ENCODE measurements around the gene FGFR2. TPM values are rescaled to one million over a fixed set of nuclear protein-coding genes. Genes with fewer than 3 reads are reported as not detected.

The FGFR2 gene
- total and polyA plus RNA-seq, 2 donors (not counting 3 experiments of a cell fraction or from before 2014, with no cell fraction given): 0.06 TPM; not detected in 1

DNA sequence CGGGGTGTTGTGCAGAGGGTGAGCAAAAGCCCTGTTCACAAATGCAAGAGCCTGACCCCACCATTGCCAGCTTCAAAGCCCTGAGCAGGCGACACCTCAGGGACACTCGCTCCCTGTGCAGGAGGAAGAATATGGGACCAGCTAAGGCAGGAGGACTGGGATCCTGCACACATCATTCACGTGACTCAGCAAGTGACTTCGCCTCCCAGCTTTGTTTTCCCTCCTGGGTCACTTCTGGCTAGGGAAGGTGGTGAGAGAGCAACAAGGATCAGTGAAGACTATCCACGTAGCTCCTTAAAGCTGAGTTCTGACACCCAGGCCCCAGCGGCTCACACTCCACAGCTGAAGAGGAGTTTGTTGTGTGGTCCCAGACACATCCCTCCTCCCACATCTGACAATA lies 164.3 kb downstream of the FGFR2 start:
- H3K9ac ChIP-seq (replicated peaks; ENCODE audit: extremely low read depth, insufficient read depth, low read length): no peak overlapping the region
- no peak overlapping the region for H3K4me2 ChIP-seq (ENCODE audit: insufficient read depth, low read length)
- no peak for TF ChIP-seq JUN (IDR thresholded peaks at IDR 0.05; ENCODE audit: borderline replicate concordance, insufficient read depth, insufficient read length, low read depth)
- no peak for TF ChIP-seq GATA2 (IDR thresholded peaks at IDR 0.05; ENCODE audit: insufficient read depth, insufficient read length, low read depth, low read length)
- TF ChIP-seq, protein P1, sequence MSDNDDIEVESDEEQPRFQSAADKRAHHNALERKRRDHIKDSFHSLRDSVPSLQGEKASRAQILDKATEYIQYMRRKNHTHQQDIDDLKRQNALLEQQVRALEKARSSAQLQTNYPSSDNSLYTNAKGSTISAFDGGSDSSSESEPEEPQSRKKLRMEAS (IDR thresholded peaks at IDR 0.05; ENCODE audit: insufficient read depth, insufficient read length): no peak
- TF ChIP-seq EZH2 (IDR thresholded peaks at IDR 0.05; ENCODE audit: borderline replicate concordance, low read depth, low read length, severe bottlenecking): no peak
- no peak for TF ChIP-seq MYC (IDR thresholded peaks at IDR 0.05; ENCODE audit: low read depth, low read length)
- H3K27ac ChIP-seq (ENCODE audit: insufficient read depth, low read depth, low read length): no peak overlapping the region
- H3K27me3 ChIP-seq (ENCODE audit: control insufficient read depth in 2 of 2, insufficient read depth in 2 of 2, low read length in 2 of 2): no peaks in the 10 kb centered on the region
- POLR2A ChIA-PET: no interaction called here
- dilution Hi-C loops (cut with MboI; ENCODE audit: extremely low pct_ligation_motif_present, low sequenced_read_pairs) (no loop called here), intact Hi-C loops (cut with micrococcal nuclease) (no loop called here)
- DNase-seq (ENCODE audit: low read depth, low spot score) (no peak), FAIRE-seq (no peak)
- no peak overlapping the region for H2AFZ ChIP-seq (ENCODE audit: low read depth, low read length)
- no peaks in the 10 kb centered on the region for H3K79me2 ChIP-seq (ENCODE audit: control insufficient read depth, insufficient read depth, low read length)
- CTCF ChIA-PET: no interaction called here
- no peaks in the 10 kb centered on the region for H3K36me3 ChIP-seq (ENCODE audit: control insufficient read depth in 2 of 2, extremely low read depth in 1 of 2, insufficient read depth in 2 of 2, low read length in 2 of 2)
- H3K9me3 ChIP-seq (replicated peaks; ENCODE audit: control insufficient read depth, insufficient read depth, low read length): peaks cover 3% of the 10 kb centered on the region
- no TSS peak for BruUV-seq (replicated peaks)
- no peaks in the 10 kb centered on the region for H3K9me1 ChIP-seq (replicated peaks; ENCODE audit: control insufficient read depth, extremely low read depth, insufficient read depth, low read length)
- no peaks in the 10 kb centered on the region for H4K20me1 ChIP-seq (replicated peaks; ENCODE audit: control insufficient read depth, extremely low read depth, insufficient read depth, low read length)
- H3K4me3 ChIP-seq (replicated peaks in 1 of 3; ENCODE audit: insufficient read depth in 1 of 3, low read depth in 1 of 3, low read length in 3 of 3): no peak overlapping the region
- no peaks in the 10 kb centered on the region for H3K4me1 ChIP-seq (ENCODE audit: control insufficient read depth, extremely low read depth, insufficient read depth, low read length)

DNA sequence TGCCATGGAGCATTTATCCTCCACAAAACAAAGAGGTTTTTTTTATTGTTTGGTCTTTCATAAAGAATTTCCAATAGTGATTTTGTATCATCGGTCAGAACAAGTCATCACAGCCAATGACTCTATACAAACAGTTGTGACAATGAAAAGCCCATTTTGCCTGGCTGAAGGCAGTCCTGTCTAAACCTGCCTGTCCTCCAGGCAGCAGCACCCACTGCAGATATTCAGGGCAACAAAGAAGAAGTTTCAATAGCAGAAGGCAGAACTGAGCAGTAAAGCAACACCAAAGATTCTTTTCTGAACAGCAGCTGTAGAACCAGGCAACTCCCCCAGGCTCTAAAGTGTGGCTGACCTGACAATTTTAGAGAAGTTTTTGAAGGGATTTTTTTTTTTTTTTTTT lies 169.4 kb downstream of the FGFR2 start:
- no peak overlapping the region for H3K4me3 ChIP-seq (replicated peaks in 1 of 3; ENCODE audit: insufficient read depth in 1 of 3, low read depth in 1 of 3, low read length in 3 of 3)
- H4K20me1 ChIP-seq (replicated peaks; ENCODE audit: control insufficient read depth, extremely low read depth, insufficient read depth, low read length): no peaks in the 10 kb centered on the region
- no peak overlapping the region for H3K4me2 ChIP-seq (ENCODE audit: insufficient read depth, low read length)
- DNase-seq (ENCODE audit: low read depth, low spot score) (no peak), FAIRE-seq (no peak)
- no peaks in the 10 kb centered on the region for H3K4me1 ChIP-seq (ENCODE audit: control insufficient read depth, extremely low read depth, insufficient read depth, low read length)
- BruUV-seq (replicated peaks): no TSS peak
- no peaks in the 10 kb centered on the region for H3K36me3 ChIP-seq (ENCODE audit: control insufficient read depth in 2 of 2, extremely low read depth in 1 of 2, insufficient read depth in 2 of 2, low read length in 2 of 2)
- ChIA-PET CTCF (no interaction called here), POLR2A (no interaction called here)
- H3K27ac ChIP-seq (ENCODE audit: insufficient read depth, low read depth, low read length): no peak overlapping the region
- dilution Hi-C loops (cut with MboI; ENCODE audit: extremely low pct_ligation_motif_present, low sequenced_read_pairs) (no loop called here), intact Hi-C loops (cut with micrococcal nuclease) (no loop called here)
- no peak overlapping the region for H3K9ac ChIP-seq (replicated peaks; ENCODE audit: extremely low read depth, insufficient read depth, low read length)
- TF ChIP-seq JUN (IDR thresholded peaks at IDR 0.05; ENCODE audit: borderline replicate concordance, insufficient read depth, insufficient read length, low read depth): no peak
- TF ChIP-seq MYC (IDR thresholded peaks at IDR 0.05; ENCODE audit: low read depth, low read length): no peak
- no peak for TF ChIP-seq POLR2A (IDR thresholded peaks at IDR 0.05; ENCODE audit: low read depth, low read length)
- TF ChIP-seq FOS (IDR thresholded peaks at IDR 0.05; ENCODE audit: borderline replicate concordance, insufficient read depth, low read length): no peak
- no peak for TF ChIP-seq EZH2 (IDR thresholded peaks at IDR 0.05; ENCODE audit: borderline replicate concordance, low read depth, low read length, severe bottlenecking)
- H3K27me3 ChIP-seq (ENCODE audit: control insufficient read depth in 2 of 2, insufficient read depth in 2 of 2, low read length in 2 of 2): no peaks in the 10 kb centered on the region
- peaks cover 1% of the 10 kb centered on the region for H3K9me3 ChIP-seq (replicated peaks; ENCODE audit: control insufficient read depth, insufficient read depth, low read length)
- H2AFZ ChIP-seq (ENCODE audit: low read depth, low read length): no peak overlapping the region
- no peaks in the 10 kb centered on the region for H3K9me1 ChIP-seq (replicated peaks; ENCODE audit: control insufficient read depth, extremely low read depth, insufficient read depth, low read length)
- no peaks in the 10 kb centered on the region for H3K79me2 ChIP-seq (ENCODE audit: control insufficient read depth, insufficient read depth, low read length)
